GM21381 (cell line): ENCODE data around the gene PALLD.
"Not testable (repeated sequence)": the region's sequence is repeated elsewhere in the genome, so short reads cannot be mapped to it uniquely, and the experiment has no call there.

ENCODE experiments used
- ATAC-seq: cut with Tn5 transposase; IDR thresholded peaks from one replicate; pipeline ENCODE4 v1.9.1; 2021; ENCODE audit warnings: mild to moderate bottlenecking, moderate library complexity; ENCODE audit not compliant: unreplicated experiment

The PALLD gene

DNA sequence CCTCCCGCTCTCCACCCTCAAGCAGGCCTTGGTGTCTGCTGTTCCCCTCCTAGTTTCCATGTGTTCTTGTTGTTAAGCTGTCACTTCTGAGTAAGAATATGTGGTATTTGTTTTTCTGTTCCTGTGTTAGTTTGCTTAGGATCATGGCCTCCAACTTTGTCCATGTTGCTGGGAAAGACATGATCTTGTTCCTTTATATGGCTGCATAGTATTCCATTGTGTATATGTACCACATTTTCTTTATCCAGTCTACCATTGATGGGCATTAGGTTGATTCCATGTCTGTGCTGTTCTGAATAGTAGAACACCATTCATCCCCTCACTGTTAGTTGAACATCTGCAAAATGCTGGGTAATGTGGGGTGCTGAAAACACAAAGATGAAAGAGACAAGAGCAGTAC, 222.9 kb downstream of the PALLD start:
- ATAC-seq: no peak

DNA sequence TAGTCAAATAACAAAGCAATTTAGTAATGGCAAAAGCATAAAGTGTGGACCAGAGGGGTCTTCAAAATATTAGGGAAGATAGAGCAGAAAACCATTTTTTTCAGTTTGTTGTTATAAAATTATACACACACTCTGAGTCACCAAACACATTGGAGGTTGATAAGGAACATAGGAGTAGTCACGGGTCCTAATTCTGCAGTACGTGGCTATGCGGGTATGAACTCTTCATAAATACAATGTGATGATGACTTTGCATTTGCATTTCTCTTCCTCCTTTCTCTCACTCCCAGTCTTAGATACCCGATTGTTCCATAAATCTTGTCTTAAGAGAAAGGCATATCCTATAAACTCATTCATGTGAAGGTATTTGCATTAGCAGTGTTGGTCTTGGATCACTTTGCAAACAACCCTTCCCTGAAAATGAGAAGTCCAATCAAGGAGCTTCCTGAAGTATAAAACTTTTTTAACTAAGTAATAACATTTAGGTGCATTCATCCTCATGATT, 223.6 kb downstream of the PALLD start:
- ATAC-seq: no peak

DNA sequence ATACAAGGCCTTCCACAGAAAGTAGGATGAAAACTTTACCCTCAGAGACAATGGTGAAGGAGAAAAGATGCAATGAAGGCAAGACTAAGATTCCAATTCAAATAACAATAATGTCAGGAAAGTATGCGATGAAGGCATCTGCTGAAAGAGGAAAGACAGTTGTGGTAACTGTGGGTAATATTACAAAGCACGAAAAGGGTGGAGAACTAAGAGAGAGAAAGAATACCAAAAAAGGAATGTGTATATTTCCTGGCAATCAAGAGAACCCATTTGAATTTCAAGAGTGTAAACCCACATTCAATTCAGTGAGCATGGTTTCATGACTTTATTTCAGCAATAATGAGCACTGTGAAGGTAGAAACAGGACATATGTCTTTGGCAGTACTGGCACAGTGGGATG, 225.5 kb downstream of the PALLD start:
- ATAC-seq: no peak

DNA sequence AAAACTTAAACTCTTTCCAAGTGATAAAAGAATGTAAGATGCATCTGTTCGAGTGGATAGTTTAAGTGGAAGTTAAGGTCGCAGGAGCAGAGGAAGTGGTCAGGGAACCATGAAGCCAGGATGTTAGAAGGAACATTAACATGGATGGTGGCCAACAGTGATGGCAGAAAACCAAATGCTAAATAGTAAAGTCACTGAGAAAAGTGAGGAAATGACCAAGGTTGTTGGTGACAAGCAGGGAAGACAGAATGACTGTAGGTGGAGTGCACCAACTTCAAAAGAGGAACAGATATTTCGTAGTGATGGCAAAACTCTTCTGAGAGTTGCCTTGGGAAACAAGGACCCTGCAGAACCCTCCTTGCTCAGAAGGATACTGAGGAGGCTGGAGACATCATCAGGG, 226.2 kb downstream of the PALLD start:
- no peak for ATAC-seq

DNA sequence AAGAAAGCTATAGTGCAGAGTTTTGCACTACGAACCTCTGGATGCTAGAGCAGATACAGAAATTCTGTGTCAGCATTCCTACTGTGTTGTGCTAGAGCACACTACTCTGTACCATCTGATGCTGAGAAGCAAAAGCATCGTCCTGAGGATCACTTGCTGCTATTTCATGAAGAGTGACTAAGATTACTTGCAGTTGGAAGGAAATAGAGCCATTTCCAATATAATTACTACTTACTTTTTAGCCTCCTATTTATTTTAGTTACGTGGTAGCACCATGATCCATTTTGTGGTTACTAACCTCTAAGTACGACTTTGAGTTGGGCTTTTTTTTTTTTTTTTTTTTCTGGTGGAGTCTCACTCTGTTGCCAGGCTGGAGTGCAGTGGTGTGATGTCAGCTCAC, 226.7 kb downstream of the PALLD start:
- ATAC-seq: no peak

DNA sequence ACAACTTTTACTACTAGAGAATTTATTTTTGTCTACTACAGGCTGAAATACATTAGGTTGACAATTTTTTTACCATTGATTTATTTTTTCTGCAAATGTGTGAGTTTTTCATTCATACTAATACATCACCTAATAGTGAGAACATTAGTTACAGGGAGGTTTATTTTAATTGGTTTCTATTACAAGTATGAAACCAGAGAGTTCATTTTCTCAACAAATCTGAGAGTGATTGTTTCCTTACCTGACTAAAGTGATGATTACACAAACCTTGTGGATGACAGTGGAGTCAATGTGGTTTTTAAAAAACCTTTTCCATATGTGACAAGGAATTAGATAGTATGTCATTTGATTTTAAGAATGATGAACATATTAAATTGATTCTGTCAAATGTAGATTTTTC, 227.4 kb downstream of the PALLD start:
- no peak for ATAC-seq

DNA sequence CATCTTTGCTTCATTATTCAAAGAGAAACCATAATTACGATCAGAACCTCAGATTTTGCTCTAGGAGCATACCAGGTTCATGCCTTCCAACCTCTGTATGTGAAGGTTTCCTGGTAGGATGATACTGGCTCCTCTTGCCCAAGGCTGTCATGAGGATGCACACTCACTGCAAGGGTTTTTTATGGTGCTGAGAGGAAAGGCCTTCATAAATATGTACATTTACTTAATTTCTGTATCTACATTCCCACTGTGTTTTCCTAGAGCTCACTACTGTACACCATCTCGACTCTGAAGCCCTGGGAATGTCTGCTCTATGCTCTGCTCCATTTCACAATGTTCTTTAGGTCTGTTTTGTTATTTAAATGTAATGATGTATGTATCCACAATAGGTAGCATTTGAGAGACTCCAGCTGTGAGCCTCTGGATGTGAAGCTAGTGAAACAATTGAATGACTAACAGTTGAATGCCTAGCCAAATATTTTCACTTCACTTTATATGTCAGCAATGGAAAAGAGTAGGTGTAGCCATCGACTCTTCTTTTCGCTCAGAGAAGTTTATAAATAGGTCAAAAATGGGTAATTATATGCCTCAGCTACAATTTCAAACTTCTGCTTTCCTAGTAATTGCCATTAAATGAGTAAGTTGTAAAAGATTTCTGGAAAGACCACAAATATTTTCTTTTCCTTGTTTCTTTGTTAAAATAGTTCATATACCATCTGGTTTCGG, 228.0 kb downstream of the PALLD start:
- no peak for ATAC-seq

DNA sequence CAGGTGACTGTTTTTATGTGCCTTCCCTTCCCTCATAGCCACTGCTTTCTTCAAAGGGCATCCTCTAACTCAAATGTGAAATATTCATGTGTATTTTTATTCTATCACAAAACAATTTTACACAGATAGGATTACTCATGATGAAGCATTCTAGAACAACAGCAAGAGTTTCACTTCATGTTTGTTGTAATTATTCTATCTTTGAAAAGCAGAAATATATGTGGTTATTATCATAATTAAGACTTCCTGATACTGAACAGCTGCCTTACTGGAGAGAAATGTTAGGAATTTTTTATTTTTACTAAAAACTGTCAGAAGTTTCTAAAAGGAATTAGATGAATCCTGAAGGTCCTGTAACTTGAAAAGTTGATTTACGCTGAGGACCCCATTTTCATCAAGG, 229.1 kb downstream of the PALLD start:
- ATAC-seq: no peak

DNA sequence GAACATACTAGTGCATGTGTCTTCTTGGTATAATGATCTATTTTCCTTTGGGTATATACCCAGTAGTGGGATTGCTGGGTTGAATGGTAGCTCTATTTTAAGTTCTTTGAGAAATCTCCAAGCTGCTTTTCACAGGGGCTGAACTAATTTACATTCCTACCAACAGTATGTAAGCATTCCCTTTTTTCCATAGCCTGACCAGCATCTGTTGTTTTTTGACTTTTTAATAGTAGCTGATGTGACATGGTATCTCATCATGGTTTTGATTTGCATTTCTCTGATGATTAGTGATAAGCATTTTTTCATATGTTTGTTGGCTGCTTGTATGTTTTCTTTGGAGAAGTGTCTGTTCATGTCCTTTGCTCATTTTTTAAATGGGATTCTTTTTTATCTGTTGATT, 230.3 kb downstream of the PALLD start:
- not testable (repeated sequence) for ATAC-seq

DNA sequence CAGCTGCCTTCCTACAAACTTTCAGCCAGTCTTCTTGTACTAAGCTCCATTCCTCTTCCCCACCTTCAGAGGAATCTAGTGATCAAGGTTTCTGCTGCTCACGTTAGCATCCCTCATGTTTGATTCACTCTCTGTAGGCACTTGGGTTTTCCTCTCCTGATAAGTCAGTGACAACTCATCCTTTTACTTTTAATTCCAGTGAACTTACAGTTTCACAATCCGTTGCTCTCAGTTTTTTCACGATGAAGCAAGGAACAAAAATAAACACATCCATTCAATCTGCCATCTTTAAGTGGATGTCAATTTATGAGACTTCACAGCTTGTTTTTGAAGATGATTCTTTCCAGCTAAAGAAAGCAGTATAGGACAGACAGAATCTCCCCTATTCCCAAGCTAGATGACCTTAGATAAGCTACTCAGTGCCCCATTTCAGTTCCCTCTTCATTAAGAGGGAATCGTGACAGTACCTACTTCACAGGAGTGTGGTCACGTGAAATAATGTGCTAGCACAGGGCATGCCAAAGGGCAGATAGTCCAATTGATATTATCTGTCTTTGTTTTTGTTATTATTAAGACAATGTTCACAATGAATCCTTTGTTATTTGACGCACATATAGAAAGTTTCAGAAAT, 234.3 kb downstream of the PALLD start:
- ATAC-seq: no peak

DNA sequence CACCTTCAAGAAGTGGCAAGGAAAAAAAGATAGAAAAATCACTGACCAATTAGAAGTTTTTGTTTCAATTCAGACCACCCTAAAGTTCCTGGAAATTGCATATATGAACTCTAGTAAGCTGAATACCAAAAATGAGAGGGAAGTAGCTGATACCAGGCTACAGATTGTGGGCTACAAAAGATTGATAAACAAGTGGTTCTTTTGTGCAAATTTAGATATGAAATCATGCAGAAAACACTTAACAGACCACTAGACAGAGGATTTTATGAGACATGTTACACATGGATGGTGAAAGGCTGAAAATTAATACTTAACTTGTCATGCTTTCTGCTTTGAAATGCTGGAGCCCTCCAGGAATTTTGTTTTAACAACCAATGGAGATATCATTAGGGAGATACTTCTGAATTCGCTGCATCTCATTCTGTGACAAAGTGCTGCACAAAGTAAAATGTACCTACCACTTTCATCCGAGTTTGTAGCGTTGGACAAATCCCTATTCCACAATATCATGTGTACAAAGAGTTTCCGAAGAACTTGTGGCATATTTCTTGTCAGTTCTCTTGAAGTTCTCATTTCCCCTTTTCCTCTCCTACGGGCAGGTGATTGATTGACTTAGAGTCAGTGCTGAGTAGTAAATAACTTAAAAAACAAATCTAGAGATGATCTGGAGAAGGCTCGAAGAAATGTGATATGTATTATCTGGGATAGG, 235.0 kb downstream of the PALLD start:
- no peak for ATAC-seq

DNA sequence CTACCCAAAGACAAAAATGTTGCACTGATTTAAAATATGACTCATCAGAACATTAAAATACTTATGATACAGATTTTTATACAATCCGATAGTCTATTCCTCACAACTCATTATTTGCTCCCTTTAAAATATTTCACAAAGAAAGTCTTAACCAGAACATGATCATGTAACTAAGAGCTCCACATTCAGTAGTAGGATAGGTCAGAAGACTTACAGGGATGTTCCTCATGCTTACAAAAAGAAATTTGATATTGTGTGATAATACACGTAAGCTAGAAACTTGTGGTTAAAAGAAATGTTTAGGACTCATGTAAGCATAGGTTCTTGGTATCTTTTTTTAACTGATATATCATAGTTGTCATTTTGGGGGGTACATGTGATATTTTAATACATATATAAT, 235.9 kb downstream of the PALLD start:
- no peak for ATAC-seq

DNA sequence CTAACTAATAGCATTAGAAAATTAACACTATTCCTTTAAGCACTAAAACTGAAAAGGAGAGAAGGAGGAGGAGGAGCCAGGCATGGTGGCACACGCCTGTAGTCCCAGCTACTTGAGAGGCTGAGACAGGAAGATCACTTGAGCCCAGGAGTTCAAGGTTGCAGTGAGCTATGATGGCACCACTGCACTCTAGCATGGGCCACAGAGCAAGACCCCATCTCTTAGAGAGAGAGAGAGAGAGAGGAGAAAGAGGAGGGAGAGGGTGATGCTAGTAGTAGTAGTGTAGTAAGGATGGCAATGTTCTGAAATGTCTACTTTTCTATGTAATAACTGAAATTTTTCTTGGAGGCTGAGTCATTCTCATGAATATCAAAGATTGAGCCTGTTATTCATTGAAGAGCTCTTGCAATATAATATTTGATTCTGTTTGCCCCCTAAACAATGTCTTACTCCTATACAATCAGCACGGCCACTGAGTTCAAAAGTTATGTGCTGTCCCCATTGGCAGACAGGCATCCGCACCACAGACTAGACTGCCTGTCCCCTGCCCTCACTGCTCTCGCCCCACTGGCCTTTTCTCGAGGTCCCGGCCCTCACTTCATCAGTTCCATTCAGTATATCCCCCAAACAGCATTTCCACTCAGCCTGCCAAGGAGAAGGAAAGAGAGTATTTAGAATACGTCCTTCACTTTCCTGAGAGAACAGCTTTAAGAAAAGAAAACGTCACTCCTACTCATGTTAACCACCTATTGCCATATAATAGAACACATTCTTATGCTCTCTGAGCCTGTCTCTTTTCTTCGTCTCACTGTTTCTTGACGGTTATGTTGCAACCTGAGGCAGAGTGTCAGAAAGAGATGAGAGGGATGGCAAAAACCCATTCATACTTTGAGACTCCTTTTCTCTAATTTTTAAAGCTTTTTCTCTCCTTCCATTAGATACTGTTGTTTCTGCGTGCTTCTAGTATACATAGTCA, 238.1 kb downstream of the PALLD start:
- ATAC-seq: no peak

DNA sequence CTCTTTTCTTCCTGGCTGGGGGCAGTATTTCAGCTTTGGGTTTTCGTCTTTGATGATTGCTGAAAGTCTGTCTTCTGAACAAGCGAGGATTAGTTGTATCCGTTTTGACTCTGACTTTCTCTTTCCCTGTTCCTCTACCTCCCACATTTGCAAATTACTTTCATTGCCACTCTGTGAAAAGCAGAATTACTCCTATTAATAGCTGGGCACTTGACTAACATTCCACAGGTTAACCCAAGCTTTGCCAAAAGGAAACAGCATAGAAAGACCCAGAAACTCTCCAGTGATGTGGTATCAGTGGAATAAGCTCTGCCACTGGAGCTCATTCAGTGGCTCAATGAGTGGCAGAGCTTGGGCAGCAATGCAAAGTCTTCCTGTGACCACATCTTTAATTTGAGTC, 238.9 kb downstream of the PALLD start:
- no peak for ATAC-seq

DNA sequence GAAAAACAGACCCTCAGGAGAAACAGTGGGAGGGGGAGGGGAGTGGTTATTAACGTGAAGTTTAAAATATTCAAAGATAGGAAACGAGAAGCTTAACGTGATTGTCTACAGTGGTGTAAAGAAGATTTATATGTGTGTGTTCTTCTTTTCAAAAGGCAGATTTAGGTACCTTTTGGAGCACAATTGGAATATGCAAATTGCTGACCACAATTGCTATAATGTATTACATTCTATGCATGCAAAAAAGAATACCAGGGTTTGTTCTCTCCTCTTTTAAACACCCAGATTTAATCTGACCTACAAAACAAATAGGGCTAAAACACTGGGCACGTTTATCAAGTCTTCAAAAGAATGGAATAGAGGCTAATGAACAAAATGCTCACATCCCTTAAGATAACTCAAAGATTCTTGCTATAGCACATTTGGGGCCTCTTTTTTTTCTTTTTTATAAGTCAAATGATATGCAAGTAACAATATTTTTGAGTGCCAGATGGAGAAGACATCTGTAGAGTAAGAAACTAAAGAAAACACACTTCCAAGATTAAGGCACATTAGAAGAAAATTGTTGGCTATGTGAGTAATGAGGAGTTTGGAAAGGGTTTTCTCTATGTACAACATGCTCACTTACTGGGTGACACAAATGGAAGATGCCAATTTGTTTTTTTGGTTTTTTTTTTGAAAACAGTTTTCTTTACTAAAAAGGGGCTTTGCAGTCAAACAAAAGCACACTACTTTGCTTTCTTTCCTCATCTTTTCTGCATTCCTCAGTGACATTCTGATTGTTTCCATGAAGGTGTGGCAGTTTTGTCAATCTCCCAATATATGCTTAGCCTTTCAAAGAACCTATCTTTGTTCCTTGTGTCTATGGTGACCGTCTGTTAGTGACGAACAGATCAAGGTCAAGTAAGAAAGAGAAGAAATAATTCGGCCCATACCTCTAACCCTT, 240.3 kb downstream of the PALLD start:
- ATAC-seq: no peak

DNA sequence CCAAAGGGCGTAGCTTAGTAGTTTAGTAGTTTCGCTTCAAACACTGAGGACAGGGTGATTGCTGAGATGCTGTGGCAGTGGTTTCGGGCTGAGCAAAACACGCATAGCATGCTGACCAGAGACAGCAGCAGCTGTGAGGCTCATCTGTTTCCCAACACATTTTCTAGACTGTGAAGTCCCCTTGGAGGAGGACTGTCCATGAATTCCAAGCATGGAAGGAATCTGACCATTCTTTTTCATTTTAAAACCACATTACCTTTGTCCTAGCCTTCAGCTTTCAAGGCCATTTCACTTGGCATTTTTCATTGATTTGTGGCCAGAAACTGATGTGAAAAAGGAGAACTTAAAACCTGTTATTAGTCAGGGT, 240.9 kb downstream of the PALLD start:
- ATAC-seq: no peak

DNA sequence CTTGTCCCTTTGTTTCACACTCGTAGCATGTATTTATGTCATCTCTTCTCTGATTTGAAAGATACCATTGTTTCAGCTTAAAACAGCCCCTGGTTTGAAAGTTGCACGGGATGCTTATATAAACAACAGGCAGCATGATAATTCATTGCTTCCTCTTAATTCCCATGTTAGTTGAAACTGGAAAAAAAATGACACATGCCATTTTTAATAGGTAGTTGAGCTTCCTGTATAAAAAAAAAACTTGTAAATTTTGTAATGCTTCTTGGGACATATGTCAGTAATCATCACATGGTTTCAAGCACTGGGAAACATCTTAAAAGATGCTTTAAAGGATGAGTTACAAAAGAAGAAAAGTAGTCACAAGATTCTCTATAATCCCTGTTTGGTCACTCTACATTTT, 243.0 kb downstream of the PALLD start:
- no peak for ATAC-seq

DNA sequence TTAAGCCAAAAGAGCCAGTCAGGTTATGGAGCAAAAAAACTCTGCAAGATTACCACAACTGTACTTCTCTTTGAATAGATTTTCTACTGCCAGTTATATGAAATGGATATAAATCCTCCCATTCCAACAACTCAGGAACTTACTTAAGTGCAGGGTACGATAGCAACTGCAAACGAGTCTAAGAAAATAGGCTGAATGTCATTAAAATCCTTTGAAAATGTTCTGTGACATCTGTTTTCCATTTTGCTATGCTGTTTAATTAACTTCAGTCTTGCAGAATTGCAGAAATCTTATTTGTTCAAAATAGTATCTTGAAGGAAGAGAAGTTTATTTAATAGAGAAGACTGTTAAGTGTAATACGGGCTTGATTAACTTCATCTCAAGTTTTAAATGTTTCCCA, 243.8 kb downstream of the PALLD start:
- ATAC-seq: no peak

DNA sequence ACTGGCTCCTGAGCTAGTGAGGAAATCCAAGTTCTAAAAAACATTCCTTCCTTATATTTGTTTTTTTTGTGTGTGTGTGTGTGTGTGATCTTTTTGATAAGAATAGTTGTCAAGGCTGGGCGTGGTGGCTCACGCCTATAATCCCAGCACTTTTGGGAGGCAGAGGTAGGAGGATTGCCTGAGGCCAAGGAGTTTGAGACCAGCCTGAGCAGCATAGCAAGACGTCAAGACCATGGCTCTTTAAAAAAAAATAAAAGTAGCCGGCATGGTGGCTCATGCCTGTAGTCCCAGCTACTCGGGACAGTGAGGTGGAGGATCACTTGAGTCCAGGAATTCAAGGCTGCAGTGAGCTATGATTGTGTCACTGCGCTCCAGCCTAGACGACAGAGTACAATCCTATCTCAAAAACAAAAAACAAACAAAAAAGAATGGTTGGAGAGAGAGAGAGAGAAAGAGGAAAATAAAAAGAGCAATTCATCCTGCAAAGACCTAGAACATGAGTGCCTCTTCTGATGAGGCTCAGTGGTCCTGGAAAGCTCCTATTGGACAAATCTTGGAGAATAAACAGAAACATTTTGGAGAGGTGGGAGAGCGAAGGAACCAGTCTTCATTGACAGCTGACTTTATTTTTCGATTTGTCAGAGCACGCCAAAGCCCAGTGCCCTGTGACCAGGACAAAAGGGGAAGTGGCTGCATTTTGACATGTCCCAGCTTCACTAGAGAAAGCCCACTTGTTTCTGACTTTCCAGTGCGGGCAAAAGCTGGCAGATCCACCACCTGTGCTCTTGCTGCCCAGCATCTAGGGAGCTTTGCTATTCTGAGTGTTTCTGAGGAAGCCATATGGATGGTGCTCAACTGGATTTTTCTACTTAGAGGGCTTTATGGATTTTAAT, 244.7 kb downstream of the PALLD start:
- ATAC-seq: no peak
